ENCODE data around the gene OTOF. TPM values are rescaled to one million over a fixed set of nuclear protein-coding genes. Genes with fewer than 3 reads are reported as not detected.

OTOF gene
- total RNA-seq = 0.10 TPM in 1 of 2 replicates, not detected in the other
- 0.33 TPM in 1 of 2 replicates, not detected in the other for polyA plus RNA-seq

- H3K4me1 ChIP-seq (ENCODE audit: insufficient read depth) = peaks cover 9% of the 10 kb centered on the region
- TF ChIP-seq EZH2 (IDR thresholded peaks at IDR 0.05; ENCODE audit: borderline replicate concordance) = no peak
- no peak for TF ChIP-seq CTCF (IDR thresholded peaks at IDR 0.05; ENCODE audit: poor library complexity)
- TF ChIP-seq EZH2phosphoT487 (IDR thresholded peaks at IDR 0.05; ENCODE audit: low read depth, severe bottlenecking, unreplicated experiment) = no peak
- no peaks in the 10 kb centered on the region for H3K27me3 ChIP-seq
- no peak within 1 kb of the TSS for H3K4me3 ChIP-seq
- H3K9me2 ChIP-seq (replicated peaks; ENCODE audit: insufficient read depth) = no peaks in the 10 kb centered on the region
- H3K79me2 ChIP-seq = no peaks in the 10 kb centered on the region
- H3K9me3 ChIP-seq (ENCODE audit: low read depth) = no peaks in the 10 kb centered on the region
- no peak within 1 kb of the TSS for H3K4me2 ChIP-seq
- H4K20me1 ChIP-seq (ENCODE audit: insufficient read depth, poor library complexity, severe bottlenecking) = no peaks in the 10 kb centered on the region
- peak; percentile 59 for DNase-seq (ENCODE audit: low spot score)
- no peak within 1 kb of the TSS for H3K27ac ChIP-seq
- H3K36me3 ChIP-seq (replicated peaks; ENCODE audit: insufficient read depth, low read depth) = no peaks in the 10 kb centered on the region
- no peak within 1 kb of the TSS for H2AFZ ChIP-seq
- WGBS (ENCODE audit: low lambda C conversion rate, missing lambda C conversion rate) = 41% methylated on average over 3 of the region's 3 CpGs
Measured at GRCh38 chr2:26477911-26478253, at the start of gene OTOF. OTOF (minus strand) TSS chr2:26478124.

GRCh38 chr2:26526589-26526988, 48.7 kb upstream of the OTOF start:
- TF ChIP-seq CTCF (IDR thresholded peaks at IDR 0.05; ENCODE audit: poor library complexity) = no peak
- no peak for TF ChIP-seq EZH2phosphoT487 (IDR thresholded peaks at IDR 0.05; ENCODE audit: low read depth, severe bottlenecking, unreplicated experiment)
- no peak for TF ChIP-seq EZH2 (IDR thresholded peaks at IDR 0.05; ENCODE audit: borderline replicate concordance)
- no peaks in the 10 kb centered on the region for H3K27me3 ChIP-seq
- H3K4me3 ChIP-seq = no peak overlapping the region
- H3K9me3 ChIP-seq (ENCODE audit: low read depth) = no peaks in the 10 kb centered on the region
- no peak overlapping the region for H3K27ac ChIP-seq
- H3K79me2 ChIP-seq = no peaks in the 10 kb centered on the region
- H2AFZ ChIP-seq = no peak overlapping the region
- H3K4me2 ChIP-seq = no peak overlapping the region
- no peaks in the 10 kb centered on the region for H3K9me2 ChIP-seq (replicated peaks; ENCODE audit: insufficient read depth)
- no peaks in the 10 kb centered on the region for H3K36me3 ChIP-seq (replicated peaks; ENCODE audit: insufficient read depth, low read depth)
- WGBS (ENCODE audit: low lambda C conversion rate, missing lambda C conversion rate) = 92% methylated on average over 2 of the region's 2 CpGs
- DNase-seq (ENCODE audit: low spot score) = no peak
- no peaks in the 10 kb centered on the region for H4K20me1 ChIP-seq (ENCODE audit: insufficient read depth, poor library complexity, severe bottlenecking)
- no peaks in the 10 kb centered on the region for H3K4me1 ChIP-seq (ENCODE audit: insufficient read depth)

GRCh38 chr2:26526105-26526504, 48.2 kb upstream of the OTOF start:
- no peaks in the 10 kb centered on the region for H3K36me3 ChIP-seq (replicated peaks; ENCODE audit: insufficient read depth, low read depth)
- no peak overlapping the region for H3K4me2 ChIP-seq
- DNase-seq (ENCODE audit: low spot score) = no peak
- no peaks in the 10 kb centered on the region for H3K4me1 ChIP-seq (ENCODE audit: insufficient read depth)
- TF ChIP-seq EZH2phosphoT487 (IDR thresholded peaks at IDR 0.05; ENCODE audit: low read depth, severe bottlenecking, unreplicated experiment) (no peak), EZH2 (IDR thresholded peaks at IDR 0.05; ENCODE audit: borderline replicate concordance) (no peak), CTCF (IDR thresholded peaks at IDR 0.05; ENCODE audit: poor library complexity) (no peak)
- no peaks in the 10 kb centered on the region for H3K9me2 ChIP-seq (replicated peaks; ENCODE audit: insufficient read depth)
- no peak overlapping the region for H3K27ac ChIP-seq
- H3K27me3 ChIP-seq = no peaks in the 10 kb centered on the region
- H4K20me1 ChIP-seq (ENCODE audit: insufficient read depth, poor library complexity, severe bottlenecking) = no peaks in the 10 kb centered on the region
- no peak overlapping the region for H3K4me3 ChIP-seq
- 95% methylated on average over 1 of the region's 1 CpG for WGBS (ENCODE audit: low lambda C conversion rate, missing lambda C conversion rate)
- no peaks in the 10 kb centered on the region for H3K79me2 ChIP-seq
- no peak overlapping the region for H2AFZ ChIP-seq
- no peaks in the 10 kb centered on the region for H3K9me3 ChIP-seq (ENCODE audit: low read depth)

GRCh38 chr2:26523750-26524149, 45.8 kb upstream of the OTOF start:
- Histone ChIP-seq H2AFZ (no peak overlapping the region), H4K20me1 (ENCODE audit: insufficient read depth, poor library complexity, severe bottlenecking) (no peaks in the 10 kb centered on the region), H3K36me3 (replicated peaks; ENCODE audit: insufficient read depth, low read depth) (no peaks in the 10 kb centered on the region), H3K9me3 (ENCODE audit: low read depth) (no peaks in the 10 kb centered on the region), H3K27ac (no peak overlapping the region), H3K79me2 (no peaks in the 10 kb centered on the region), H3K27me3 (peaks cover 6% of the 10 kb centered on the region), H3K9me2 (replicated peaks; ENCODE audit: insufficient read depth) (no peaks in the 10 kb centered on the region), H3K4me3 (no peak overlapping the region), H3K4me2 (no peak overlapping the region), H3K4me1 (ENCODE audit: insufficient read depth) (no peaks in the 10 kb centered on the region)
- no peak for DNase-seq (ENCODE audit: low spot score)
- TF ChIP-seq EZH2 (IDR thresholded peaks at IDR 0.05; ENCODE audit: borderline replicate concordance) = no peak
- no peak for TF ChIP-seq CTCF (IDR thresholded peaks at IDR 0.05; ENCODE audit: poor library complexity)
- no peak for TF ChIP-seq EZH2phosphoT487 (IDR thresholded peaks at IDR 0.05; ENCODE audit: low read depth, severe bottlenecking, unreplicated experiment)
